Raji (cell line): ENCODE results near the gene HAX1.

Source experiments
- POLR2A ChIP-seq: IDR thresholded peaks from 2 replicates; pipeline ENCODE4 v1.6.1; 2011; ENCODE audit warnings: low read depth, low read length, control low read depth; ENCODE audit not compliant: insufficient read depth

HAX1 gene

DNA sequence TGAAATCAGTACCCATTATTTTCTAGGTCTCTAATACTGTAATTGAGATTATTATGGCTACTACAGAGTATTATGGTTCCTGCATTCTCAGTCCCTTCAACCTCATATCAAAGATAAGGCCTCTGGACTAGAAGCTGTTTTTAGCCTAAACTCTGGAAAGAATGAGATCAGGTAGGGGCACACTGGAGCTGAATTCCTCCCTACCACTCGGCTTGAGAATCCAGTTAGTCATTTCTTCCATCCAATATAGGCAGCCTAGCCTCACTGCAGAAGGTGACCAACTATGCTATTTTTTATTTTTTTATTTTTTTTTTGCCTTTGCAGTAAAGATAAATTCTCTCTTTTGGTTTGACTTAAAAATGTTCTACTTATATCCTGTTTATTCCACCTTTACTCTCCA, 8.0 kb upstream of the HAX1 start:
- TF ChIP-seq POLR2A, result no peak

DNA sequence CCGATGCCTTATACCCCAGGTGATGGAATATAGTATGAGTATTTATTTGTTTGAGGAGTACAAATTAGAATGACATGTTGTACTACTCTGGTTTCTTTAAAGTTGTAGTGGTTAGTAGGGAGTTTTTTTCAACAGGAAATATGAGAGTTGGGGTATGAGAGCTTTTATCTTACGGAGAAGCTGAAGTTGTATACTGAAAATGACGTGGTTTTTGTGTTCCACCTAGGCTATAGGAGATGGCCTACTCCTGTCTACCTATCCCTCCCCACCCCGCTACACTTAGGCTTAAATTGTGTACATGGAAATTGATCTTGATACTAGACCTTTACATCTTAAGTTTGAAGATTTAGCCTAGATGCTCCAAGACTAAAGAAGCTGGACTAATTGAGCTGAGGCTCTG, 6.8 kb upstream of the HAX1 start:
- no peak for TF ChIP-seq POLR2A

GRCh38 chr1:154270833-154271232, 1.6 kb upstream of the HAX1 start:
- TF ChIP-seq POLR2A, result no peak

DNA sequence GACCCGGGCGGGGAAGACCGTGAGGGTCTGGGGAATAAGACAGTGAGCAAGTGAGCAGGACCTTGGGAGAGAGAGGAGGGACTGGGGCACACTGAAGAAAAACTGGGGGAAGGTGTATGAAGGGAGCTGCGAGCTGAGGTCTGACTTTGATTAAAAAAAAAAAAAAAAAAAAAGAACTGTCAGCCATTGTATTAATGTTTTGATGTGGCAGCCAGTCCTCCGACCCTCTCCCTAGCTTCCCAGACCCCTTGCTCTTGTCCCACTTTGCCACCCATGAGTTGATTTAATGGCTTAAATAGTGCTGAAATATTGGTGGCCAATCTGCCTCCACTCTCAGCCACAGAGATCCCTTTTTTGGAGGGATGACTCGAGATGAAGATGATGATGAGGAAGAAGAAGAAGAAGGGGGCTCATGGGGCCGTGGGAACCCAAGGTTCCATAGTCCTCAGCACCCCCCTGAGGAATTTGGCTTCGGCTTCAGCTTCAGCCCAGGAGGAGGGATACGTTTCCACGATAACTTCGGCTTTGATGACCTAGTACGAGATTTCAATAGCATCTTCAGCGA, 652 bp downstream of the HAX1 start:
- TF ChIP-seq POLR2A, result no peak

DNA sequence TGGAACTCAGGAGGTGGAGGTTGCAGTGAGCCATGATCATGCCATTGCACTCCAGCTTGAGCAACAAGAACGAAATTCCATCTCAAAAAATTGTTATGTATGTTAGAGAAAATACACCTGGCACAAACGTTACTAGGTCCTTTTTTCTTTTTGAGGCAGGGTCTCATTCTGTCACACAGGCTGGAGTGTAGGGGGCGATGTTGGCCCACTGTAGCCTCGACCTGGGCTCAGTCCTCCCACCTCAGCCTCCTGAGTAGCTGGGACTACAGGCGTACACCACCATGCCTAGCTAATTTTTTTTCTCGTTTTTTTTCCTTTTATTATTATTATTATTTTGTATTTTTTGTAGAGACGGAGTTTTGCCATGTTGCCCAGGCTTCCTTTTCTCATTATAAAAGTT, 4.4 kb downstream of the HAX1 start:
- TF ChIP-seq POLR2A, result no peak

GRCh38 chr1:154288661-154289060, 16.2 kb downstream of the HAX1 start:
- no peak for TF ChIP-seq POLR2A

DNA sequence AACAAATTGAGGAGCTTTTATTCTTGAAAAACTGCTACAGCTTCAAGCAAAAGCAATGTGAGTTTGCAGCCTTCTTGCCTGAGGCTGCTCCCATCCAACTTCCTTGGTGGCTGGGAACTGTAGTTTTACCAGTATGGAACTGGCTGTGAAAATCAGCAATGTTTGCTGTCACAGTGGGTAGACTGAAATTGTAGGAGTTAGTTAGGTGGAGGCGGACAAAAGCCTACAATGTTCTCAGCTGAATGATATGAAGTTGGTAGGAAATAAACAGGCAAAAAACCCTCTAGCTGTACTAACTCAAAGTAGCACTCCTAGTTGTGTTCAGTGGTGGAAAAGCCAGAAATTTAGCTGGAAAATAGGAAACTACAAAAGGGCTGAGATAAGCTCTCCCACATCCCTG, 18.5 kb downstream of the HAX1 start:
- TF ChIP-seq POLR2A, result no peak

GRCh38 chr1:154295408-154296235, 23.2 kb downstream of the HAX1 start:
- TF ChIP-seq POLR2A, result no peak

GRCh38 chr1:154301582-154301981, 29.2 kb downstream of the HAX1 start:
- no peak for TF ChIP-seq POLR2A

- TF ChIP-seq POLR2A, result no peak
These were observed 32.4 kb downstream of the HAX1 start for GRCh38 chr1:154304664-154305337.

DNA sequence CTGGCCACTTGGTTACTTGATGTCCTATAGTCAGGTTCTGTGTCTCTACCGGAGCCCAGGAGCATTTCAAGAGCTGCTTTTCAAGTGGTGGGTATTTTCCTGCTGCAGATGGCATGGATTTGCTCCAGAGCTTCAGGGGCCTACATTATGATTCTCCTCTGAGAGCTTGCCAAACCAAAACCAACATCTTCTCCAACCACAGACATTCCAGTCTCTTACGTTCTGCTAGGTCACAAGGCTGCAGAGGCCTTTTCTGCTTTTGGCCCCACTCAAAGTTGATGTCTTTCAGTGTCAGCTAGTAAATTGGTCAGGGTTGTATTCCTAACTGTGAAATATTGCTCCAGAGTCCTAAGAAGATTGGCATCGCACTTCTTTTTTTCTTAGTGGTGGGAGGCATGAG, 33.7 kb downstream of the HAX1 start:
- TF ChIP-seq POLR2A, result no peak

GRCh38 chr1:154313066-154313356, 40.6 kb downstream of the HAX1 start:
- no peak for TF ChIP-seq POLR2A

DNA sequence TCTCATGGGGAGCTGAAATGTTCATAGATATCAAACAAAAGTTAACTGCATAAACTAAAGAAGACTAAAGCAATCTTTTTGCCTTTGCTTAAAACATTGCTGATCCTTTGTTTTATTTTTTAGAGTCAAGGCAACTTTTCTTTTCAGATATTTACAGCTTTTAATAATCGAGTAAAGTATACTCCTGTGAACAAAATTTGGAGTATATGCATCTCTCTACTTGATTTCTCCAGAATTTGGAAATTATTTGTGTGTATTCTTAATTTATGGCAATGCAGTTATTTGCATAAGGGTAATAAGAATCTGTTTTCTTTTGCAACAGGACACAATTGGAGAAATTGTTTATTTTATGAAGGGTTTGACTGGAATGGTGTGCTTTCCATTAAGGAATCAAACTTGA, 44.3 kb downstream of the HAX1 start:
- TF ChIP-seq POLR2A, result no peak

- no peak for TF ChIP-seq POLR2A
These were observed 46.0 kb downstream of the HAX1 start for GRCh38 chr1:154318386-154318785.

DNA sequence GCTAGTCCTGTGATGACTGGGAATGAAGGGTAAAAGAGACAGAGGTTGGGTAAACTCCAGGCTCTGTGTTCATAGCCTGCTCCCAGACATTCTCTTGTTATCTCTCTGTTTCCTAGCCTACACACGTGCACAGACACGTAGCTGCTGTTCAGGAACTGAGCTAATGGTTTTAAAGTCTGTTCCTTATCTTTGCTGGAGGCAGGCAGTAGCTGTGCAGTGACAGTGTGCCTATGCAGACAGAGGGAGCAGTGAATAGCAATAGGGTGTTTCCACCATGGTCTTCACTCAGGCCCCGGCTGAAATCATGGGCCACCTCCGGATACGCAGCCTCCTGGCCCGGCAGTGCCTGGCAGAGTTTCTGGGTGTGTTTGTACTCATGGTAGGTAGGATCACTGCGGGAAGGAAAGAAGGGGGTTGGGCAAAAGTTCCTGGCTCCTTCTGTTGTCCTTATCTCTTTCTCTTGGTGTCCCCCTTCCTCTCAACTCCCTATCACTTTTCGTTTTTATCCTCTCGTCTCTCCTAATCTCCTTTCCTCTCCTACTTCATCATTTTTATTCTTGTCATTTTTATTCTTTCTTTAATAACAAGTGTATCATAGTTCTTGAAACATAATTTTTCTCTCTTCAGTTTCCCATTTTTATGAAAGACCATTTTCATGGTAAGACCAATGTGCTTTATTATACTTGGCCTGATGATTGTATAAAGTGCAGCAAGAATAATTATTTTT, 48.6 kb downstream of the HAX1 start, which contains the start of gene AQP10:
TSS of gene AQP10 (plus strand) at position 212 of the 727 bp plus-strand sequence. CDS start at position 275, 63 bp downstream.
- TF ChIP-seq POLR2A, result no peak

DNA sequence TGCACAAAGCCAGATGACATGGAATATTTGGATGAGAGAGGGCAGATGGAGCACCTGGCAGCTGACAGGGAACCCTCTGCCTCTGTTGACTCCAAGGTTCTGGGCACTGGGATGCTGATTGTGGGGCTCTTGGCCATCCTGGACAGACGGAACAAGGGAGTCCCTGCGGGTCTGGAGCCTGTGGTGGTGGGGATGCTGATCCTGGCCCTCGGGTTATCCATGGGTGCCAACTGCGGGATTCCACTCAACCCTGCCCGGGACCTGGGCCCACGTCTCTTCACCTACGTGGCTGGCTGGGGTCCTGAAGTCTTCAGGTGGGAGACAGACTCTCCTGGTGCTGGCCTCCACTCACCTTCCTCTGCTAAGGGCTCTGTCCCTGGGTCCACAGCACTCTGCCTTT, 51.1 kb downstream of the HAX1 start:
- TF ChIP-seq POLR2A, result no peak

- no peak for TF ChIP-seq POLR2A
These were observed 51.8 kb downstream of the HAX1 start for GRCh38 chr1:154324241-154324640.
